NCI-H1436 treated with DMSO at 0.1 percent for 48 hours (cell line): Measurements from ENCODE around the gene PRR22.
"Not testable (repeated sequence)": the region's sequence is repeated elsewhere in the genome, so short reads cannot be mapped to it uniquely, and the experiment has no call there.

ENCODE experiments used
- DNase-seq: peaks from one replicate; lab custom pipeline; 2025; lab: John Stamatoyannopoulos, UW

PRR22 gene

DNA sequence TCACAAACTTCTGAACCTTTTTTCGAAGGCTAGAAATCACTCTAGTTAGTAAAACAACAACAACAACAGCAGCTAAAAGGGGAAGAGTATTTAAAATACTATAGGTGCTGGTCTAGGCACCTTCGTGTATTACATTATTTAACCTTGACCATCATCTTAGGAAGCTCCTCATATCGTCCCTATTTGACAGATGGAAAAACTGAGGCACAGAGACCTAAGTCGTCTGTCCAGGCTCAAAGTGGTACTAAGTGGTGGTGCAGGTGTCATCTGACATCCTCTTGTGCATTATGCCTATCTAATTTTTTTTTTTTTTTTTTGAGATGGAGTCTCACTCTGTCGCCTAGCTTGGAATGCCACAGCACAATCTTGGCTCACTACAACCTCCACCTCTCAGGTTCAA, 35.0 kb downstream of the PRR22 start:
- DNase-seq: no peak

GRCh38 chr19:5748920-5749319, 35.6 kb downstream of the PRR22 start:
- not testable (repeated sequence) for DNase-seq

DNA sequence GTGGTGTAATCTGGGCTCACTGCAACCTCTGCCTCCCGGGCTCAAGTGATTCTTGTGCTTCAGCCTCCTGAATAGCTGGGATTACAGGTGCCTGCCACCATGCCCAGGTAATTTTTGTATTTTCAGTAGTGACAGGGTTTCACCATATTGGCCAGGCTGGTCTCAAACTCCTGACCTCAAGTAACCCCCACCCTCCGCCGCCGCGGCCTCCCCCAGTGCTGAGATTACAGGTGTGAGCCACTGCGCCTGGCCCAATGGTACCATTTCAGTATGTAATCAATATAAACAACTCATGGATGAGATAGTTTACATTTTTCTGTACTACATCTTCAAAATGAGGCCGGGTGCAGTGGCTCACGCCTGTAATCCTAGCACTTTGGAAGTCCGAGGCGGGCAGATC, 39.5 kb downstream of the PRR22 start:
- not testable (repeated sequence) for DNase-seq

DNA sequence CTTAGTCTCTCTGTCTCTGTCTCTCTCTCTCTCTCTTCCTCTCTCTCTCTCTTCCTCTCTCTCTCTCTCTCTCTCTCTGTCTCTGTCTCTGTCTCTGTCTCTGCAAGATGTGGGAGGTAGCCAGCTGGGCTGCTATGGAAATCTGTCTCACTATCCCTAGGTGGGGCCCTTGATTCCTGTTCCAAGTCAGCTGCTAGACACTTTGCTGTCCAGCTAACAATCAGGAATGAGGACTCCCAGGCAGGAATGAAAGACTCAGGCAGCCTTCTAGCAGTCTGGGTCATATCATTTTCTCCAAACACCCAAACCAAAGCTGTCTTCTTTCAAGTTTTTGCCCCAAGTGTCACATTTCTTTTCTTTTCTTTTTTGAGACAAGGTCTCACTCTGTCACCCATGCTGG, 40.9 kb downstream of the PRR22 start:
- no peak for DNase-seq

DNA sequence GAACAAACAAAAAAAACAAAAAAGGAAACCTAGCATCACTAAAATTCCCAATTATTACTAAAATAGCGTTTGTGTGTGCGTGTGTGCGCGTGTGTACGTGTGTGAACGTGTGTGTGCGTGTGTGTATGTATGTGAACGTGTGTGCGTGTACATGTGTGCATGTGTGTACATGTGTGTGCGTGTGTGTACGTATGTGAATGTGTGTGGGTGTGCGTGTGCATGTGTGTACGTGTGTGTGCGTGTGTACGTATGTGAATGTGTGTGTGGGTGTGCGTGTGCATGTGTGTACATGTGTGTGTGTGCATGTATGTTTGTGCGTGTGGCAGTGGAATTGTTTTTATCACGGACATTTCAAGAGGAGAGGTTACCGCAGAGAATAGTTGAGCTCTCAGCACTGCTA, 42.5 kb downstream of the PRR22 start:
- no peak for DNase-seq

GRCh38 chr19:5738423-5738822, 46.1 kb downstream of the PRR22 start:
- DNase-seq: no peak

DNA sequence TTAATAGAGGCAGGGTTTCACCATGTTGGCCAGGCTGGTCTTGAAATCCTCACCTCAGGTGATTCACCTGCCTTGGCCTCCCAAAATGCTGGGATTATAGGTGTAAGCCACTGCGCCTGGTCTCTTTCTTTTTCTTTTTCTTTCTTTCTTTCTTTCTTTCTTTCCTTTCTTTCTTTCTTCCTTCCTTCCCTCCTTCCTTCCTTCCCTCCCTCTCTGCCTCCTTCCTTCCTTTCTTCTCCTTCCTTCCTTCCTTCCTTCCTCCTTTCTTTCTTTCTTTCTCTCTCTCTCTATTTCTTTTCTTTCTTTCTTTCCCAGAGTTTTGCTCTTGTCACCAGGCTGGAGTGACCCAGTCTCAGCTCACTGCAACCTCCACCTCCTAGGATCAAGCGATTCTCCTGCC, 51.4 kb downstream of the PRR22 start:
- not testable (repeated sequence) for DNase-seq
